Choroid plexus epithelial cell (primary cell): Measurements from ENCODE around the gene DDX25.
"Not testable (repeated sequence)": the region's sequence is repeated elsewhere in the genome, so short reads cannot be mapped to it uniquely, and the experiment has no call there.

ENCODE experiments used
- DNase-seq: peaks from one replicate; pipeline ENCODE4 v3.0.0-alpha.2; 2010; ENCODE audit warnings: low read depth
- H3K4me3 ChIP-seq: 2 replicates; pipeline ENCODE4 v1.5.1; 2011; ENCODE audit warnings: low read depth, mild to moderate bottlenecking, control low read depth, low read length, moderate library complexity
- TF ChIP-seq, protein P1 (sequence below): conservative IDR thresholded peaks from 2 replicates; pipeline ENCODE4 v1.5.1; 2011; ENCODE audit warnings: low read depth, mild to moderate bottlenecking, control low read depth, inconsistent platforms, low read length, moderate library complexity

The DDX25 gene

DNA sequence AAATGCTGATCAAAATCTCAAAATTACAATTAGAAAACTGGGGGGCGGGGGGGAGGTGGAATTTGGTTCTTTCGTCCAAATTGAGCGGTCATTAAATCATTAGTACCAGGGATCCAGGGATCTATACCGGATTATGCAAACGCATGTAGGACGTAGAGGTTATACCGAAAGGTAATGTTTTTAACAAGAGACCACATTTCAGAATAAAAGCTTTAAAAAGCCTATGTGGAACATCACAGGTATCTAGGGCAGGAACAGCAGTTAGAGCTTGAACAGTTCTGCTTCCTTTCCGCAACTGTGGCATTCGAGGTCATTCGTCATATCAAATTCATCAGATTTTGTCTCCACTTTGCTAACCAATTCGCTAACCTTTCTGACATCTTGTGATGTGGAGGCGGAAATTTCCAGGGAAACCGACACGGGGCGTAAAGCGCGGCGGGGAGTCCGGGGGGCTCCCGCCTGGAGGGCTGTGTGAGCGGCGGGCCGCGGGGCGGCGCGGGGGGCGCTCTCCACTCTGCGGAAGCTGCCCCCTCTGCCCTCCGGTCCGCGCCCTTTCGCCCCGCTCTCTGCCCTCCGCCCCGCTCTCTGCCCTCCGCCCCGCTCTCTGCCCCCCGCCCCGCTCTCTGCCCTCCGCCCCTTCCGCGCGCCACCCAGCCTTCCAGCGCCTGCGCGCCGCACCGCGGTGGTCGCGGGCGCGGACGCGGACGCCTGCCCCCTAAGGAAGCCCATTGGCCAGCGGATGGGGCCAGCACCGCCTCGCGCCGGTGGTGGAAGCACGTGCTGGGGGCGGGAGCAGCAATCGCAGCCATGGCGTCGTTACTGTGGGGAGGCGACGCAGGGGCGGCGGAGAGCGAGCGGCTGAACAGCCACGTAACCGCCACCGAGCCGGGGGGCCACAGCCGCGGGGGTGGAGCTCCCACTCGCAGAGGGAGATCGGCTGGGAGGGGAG is at the start of gene DDX25:
Gene DDX25 (plus strand): TSS at position 798 of the 949 bp plus-strand sequence. CDS start 10 bp downstream, at position 808.
- DNase-seq: no peak
- peak within 1 kb of the TSS; percentile 3 for H3K4me3 ChIP-seq
- TF ChIP-seq, protein P1, sequence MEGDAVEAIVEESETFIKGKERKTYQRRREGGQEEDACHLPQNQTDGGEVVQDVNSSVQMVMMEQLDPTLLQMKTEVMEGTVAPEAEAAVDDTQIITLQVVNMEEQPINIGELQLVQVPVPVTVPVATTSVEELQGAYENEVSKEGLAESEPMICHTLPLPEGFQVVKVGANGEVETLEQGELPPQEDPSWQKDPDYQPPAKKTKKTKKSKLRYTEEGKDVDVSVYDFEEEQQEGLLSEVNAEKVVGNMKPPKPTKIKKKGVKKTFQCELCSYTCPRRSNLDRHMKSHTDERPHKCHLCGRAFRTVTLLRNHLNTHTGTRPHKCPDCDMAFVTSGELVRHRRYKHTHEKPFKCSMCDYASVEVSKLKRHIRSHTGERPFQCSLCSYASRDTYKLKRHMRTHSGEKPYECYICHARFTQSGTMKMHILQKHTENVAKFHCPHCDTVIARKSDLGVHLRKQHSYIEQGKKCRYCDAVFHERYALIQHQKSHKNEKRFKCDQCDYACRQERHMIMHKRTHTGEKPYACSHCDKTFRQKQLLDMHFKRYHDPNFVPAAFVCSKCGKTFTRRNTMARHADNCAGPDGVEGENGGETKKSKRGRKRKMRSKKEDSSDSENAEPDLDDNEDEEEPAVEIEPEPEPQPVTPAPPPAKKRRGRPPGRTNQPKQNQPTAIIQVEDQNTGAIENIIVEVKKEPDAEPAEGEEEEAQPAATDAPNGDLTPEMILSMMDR: no peak

DNA sequence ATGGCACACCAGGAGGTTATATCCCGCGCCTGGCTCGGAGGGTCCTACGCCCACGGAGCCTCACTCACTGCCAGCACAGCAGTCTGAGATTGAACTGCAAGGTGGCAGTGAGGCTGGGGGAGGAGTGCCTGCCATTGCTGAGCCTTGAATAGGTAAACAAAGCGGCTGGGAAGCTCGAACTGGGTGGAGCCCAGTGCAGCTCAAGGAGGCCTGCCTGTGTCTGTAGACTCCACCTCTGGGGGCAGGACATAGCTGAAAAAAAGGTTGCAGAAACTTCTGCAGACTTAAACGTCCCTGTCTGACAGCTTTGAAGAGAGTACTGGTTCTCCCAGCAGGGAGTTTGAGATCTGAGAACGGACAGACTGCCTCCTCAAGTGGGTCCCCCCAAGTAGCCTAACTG is 46.6 kb upstream of the DDX25 start:
- not testable (repeated sequence) for H3K4me3 ChIP-seq

GRCh38 chr11:125862786-125863185 is 41.5 kb upstream of the DDX25 start:
- not testable (repeated sequence) for DNase-seq, H3K4me3 ChIP-seq

More for the DNA sequence above, 46.6 kb upstream of the DDX25 start:
- DNase-seq: not testable (repeated sequence)

- not testable (repeated sequence) for DNase-seq, H3K4me3 ChIP-seq
Measured at GRCh38 chr11:125865354-125865753, 39.0 kb upstream of the DDX25 start.

- DNase-seq: no peak
- no peak overlapping the region for H3K4me3 ChIP-seq
- TF ChIP-seq, protein P1: peak; percentile 6
Measured at GRCh38 chr11:125869521-125869920, 34.8 kb upstream of the DDX25 start.

- TF ChIP-seq, protein P1: peak; percentile 80
- no peak overlapping the region for H3K4me3 ChIP-seq
- DNase-seq: peak; percentile 56
Measured at GRCh38 chr11:125871391-125872137, 32.7 kb upstream of the DDX25 start.

GRCh38 chr11:125872138-125872491 is 32.2 kb upstream of the DDX25 start:
- no peak overlapping the region for H3K4me3 ChIP-seq
- TF ChIP-seq, protein P1: no peak
- no peak for DNase-seq

- TF ChIP-seq, protein P1: no peak
- no peak for DNase-seq
- peak overlapping the region; percentile 25 for H3K4me3 ChIP-seq
Measured at GRCh38 chr11:125873881-125874555, 30.3 kb upstream of the DDX25 start.
